GM10266 (cell line): ENCODE results near the gene TNFAIP1.

Experiments used
- DNase-seq: peaks from one replicate; pipeline ENCODE4 v3.0.0; 2012; ENCODE audit errors: extremely low spot score
- CTCF ChIP-seq: IDR thresholded peaks from 2 replicates; pipeline ENCODE4 v1.5.1; 2012; ENCODE audit warnings: mild to moderate bottlenecking, low read depth; ENCODE audit not compliant: control insufficient read depth, insufficient read depth; ENCODE audit errors: missing control alignments

Gene TNFAIP1

GRCh38 chr17:28346746-28347246 is 11.2 kb downstream of the TNFAIP1 start:
- TF ChIP-seq CTCF, result peak; percentile 21
- DNase-seq, result no peak

- no peak for TF ChIP-seq CTCF
- no peak for DNase-seq
Measured at GRCh38 chr17:28347261-28347891, 11.8 kb downstream of the TNFAIP1 start.

GRCh38 chr17:28348979-28349378 is 13.4 kb downstream of the TNFAIP1 start:
- TF ChIP-seq CTCF, result no peak
- DNase-seq, result no peak

GRCh38 chr17:28350271-28350670 is 14.7 kb downstream of the TNFAIP1 start:
- DNase-seq, result no peak

GRCh38 chr17:28357061-28357900 is 21.7 kb downstream of the TNFAIP1 start, which contains the start of gene POLDIP2:
TSS of gene POLDIP2 (minus strand) at chr17:28357527. CDS start at chr17:28357448, 79 bp downstream.
- peak; percentile 96 for DNase-seq
- no peak for TF ChIP-seq CTCF

More at GRCh38 chr17:28350271-28350670, 14.7 kb downstream of the TNFAIP1 start:
- TF ChIP-seq CTCF, result no peak

- no peak for DNase-seq
- TF ChIP-seq CTCF, result no peak
Measured at GRCh38 chr17:28357901-28358197, 22.3 kb downstream of the TNFAIP1 start.

- DNase-seq, result no peak
- TF ChIP-seq CTCF, result no peak
Measured at GRCh38 chr17:28363186-28363585, 27.6 kb downstream of the TNFAIP1 start.
